ENCODE results near the gene RBM6.
"Not testable (repeated sequence)": the region's sequence is repeated elsewhere in the genome, so short reads cannot be mapped to it uniquely, and the experiment has no call there.

RBM6 gene

GRCh38 chr3:49992326-49992725 is 52.4 kb downstream of the RBM6 start:
- no peak for DNase-seq (ENCODE audit: low read depth in 2 of 2)

GRCh38 chr3:49994476-49994875 is 54.5 kb downstream of the RBM6 start:
- DNase-seq (ENCODE audit: low read depth in 2 of 2) = no peak

GRCh38 chr3:49996016-49996415 is 56.1 kb downstream of the RBM6 start:
- no peak for DNase-seq (ENCODE audit: low read depth in 2 of 2)

- no peak for DNase-seq (ENCODE audit: low read depth in 2 of 2)
These were observed 57.9 kb downstream of the RBM6 start for GRCh38 chr3:49997862-49998261.

- no peak for DNase-seq (ENCODE audit: low read depth in 2 of 2)
These were observed 58.4 kb downstream of the RBM6 start for GRCh38 chr3:49998326-49998725.

GRCh38 chr3:50001511-50001910 is 61.6 kb downstream of the RBM6 start:
- no peak for DNase-seq (ENCODE audit: low read depth in 2 of 2)

GRCh38 chr3:50003216-50003615 is 63.3 kb downstream of the RBM6 start:
- DNase-seq (ENCODE audit: low read depth in 2 of 2) = no peak

- no peak for DNase-seq (ENCODE audit: low read depth in 2 of 2)
These were observed 63.9 kb downstream of the RBM6 start for GRCh38 chr3:50003824-50004223.

- no peak for DNase-seq (ENCODE audit: low read depth in 2 of 2)
These were observed 69.0 kb downstream of the RBM6 start for GRCh38 chr3:50008931-50009330.

- no peak for DNase-seq (ENCODE audit: low read depth in 2 of 2)
These were observed 71.0 kb downstream of the RBM6 start for GRCh38 chr3:50010959-50011358.

- DNase-seq (ENCODE audit: low read depth in 2 of 2) = no peak
These were observed 76.0 kb downstream of the RBM6 start for GRCh38 chr3:50015918-50016317.

- DNase-seq (ENCODE audit: low read depth in 2 of 2) = no peak
These were observed 88.4 kb downstream of the RBM6 start for GRCh38 chr3:50028346-50028745.

- DNase-seq (ENCODE audit: low read depth in 2 of 2) = not testable (repeated sequence)
These were observed 91.3 kb downstream of the RBM6 start for GRCh38 chr3:50031201-50031600.

- DNase-seq (ENCODE audit: low read depth in 2 of 2) = no peak
These were observed 105.0 kb downstream of the RBM6 start for GRCh38 chr3:50044976-50045375.

GRCh38 chr3:50047426-50047825 is 107.5 kb downstream of the RBM6 start:
- no peak for DNase-seq (ENCODE audit: low read depth in 2 of 2)

- DNase-seq (ENCODE audit: low read depth in 2 of 2) = no peak
These were observed 110.4 kb downstream of the RBM6 start for GRCh38 chr3:50050361-50050760.

- no peak for DNase-seq (ENCODE audit: low read depth in 2 of 2)
These were observed 117.8 kb downstream of the RBM6 start for GRCh38 chr3:50057756-50058155.

- no peak for DNase-seq (ENCODE audit: low read depth in 2 of 2)
These were observed 128.2 kb downstream of the RBM6 start for GRCh38 chr3:50068134-50068533.

GRCh38 chr3:50078091-50078490 is 138.1 kb downstream of the RBM6 start:
- DNase-seq (ENCODE audit: low read depth in 2 of 2) = no peak

- DNase-seq (ENCODE audit: low read depth in 2 of 2) = no peak
These were observed 138.7 kb downstream of the RBM6 start for GRCh38 chr3:50078622-50079021.

- DNase-seq (ENCODE audit: low read depth in 2 of 2) = not testable (repeated sequence)
These were observed 145.0 kb downstream of the RBM6 start for GRCh38 chr3:50084951-50085350.

GRCh38 chr3:50088725-50089608 is 149.0 kb downstream of the RBM6 start, which contains the start of gene RBM5:
Gene RBM5, plus strand, starts transcription at chr3:50088919. Its CDS starts 1,516 bp downstream, at chr3:50090435.
- peak; percentile 78 to 86 for DNase-seq (ENCODE audit: low read depth in 2 of 2)

- no peak for DNase-seq (ENCODE audit: low read depth in 2 of 2)
These were observed 149.6 kb downstream of the RBM6 start for GRCh38 chr3:50089609-50089945.

GRCh38 chr3:50090984-50091383 is 151.0 kb downstream of the RBM6 start:
- DNase-seq (ENCODE audit: low read depth in 2 of 2) = no peak
